Neural cell (in vitro differentiated cells): Measurements from ENCODE around the gene ABCC3. TPM values are rescaled to one million over a fixed set of nuclear protein-coding genes. Genes with fewer than 3 reads are reported as not detected.

Experiments used
- H2AFZ ChIP-seq: fragments of 200-600, 300-800 bp; sonication (generic), shearing (Covaris generic); 2 replicates; pipeline ENCODE4 v1.6.0; 2014; ENCODE audit warnings: low read depth, mild to moderate bottlenecking, antibody characterized with exemption, low read length, moderate library complexity
- H3F3A ChIP-seq: fragments of 200-600 bp; shearing (Covaris generic); 2 replicates; pipeline ENCODE4 v1.6.1; 2016; ENCODE audit warnings: mild to moderate bottlenecking, moderate library complexity, mixed read lengths, antibody characterized with exemption, low read length; ENCODE audit not compliant: insufficient read depth, poor library complexity, severe bottlenecking
- H3K27ac ChIP-seq: fragments of 200-600, 300-800 bp; sonication (generic), shearing (Covaris generic); 2 replicates; pipeline ENCODE4 v1.5.1; 2014; ENCODE audit warnings: mild to moderate bottlenecking, low read length, moderate library complexity
- H3K27me3 ChIP-seq: fragments of 300-800, 200-600 bp; sonication (generic), shearing (Covaris generic); 2 replicates; pipeline ENCODE4 v1.6.0; 2014; ENCODE audit warnings: mild to moderate bottlenecking, low read depth, low read length, moderate library complexity; ENCODE audit not compliant: insufficient read depth
- H3K36me3 ChIP-seq: fragments of 300-800, 200-600 bp; sonication (generic), shearing (Covaris generic); 2 replicates; pipeline ENCODE4 v1.5.1; 2014; ENCODE audit warnings: mild to moderate bottlenecking, antibody characterized with exemption, low read length, moderate library complexity; ENCODE audit not compliant: insufficient read depth
- H3K4me2 ChIP-seq: fragments of 300-800, 200-600 bp; sonication (generic), shearing (Covaris generic); 2 replicates; pipeline ENCODE4 v1.6.0; 2014; ENCODE audit warnings: mild to moderate bottlenecking, low read length
- H3K4me3 ChIP-seq: fragments of 300-800, 200-600 bp; sonication (generic), shearing (Covaris generic); 2 replicates; pipeline ENCODE4 v1.5.1; 2014; ENCODE audit warnings: mild to moderate bottlenecking, low read length, moderate library complexity
- H3K79me2 ChIP-seq: fragments of 200-600 bp; shearing (Covaris generic); replicated peaks from 2 replicates; pipeline ENCODE4 v1.6.0; 2014; ENCODE audit warnings: mild to moderate bottlenecking, low read length, moderate library complexity; ENCODE audit not compliant: insufficient read depth
- H3K9ac ChIP-seq: fragments of 300-800, 200-600 bp; sonication (generic), shearing (Covaris generic); 2 replicates; pipeline ENCODE4 v1.6.1; 2016; ENCODE audit warnings: mild to moderate bottlenecking, low read length, mixed read lengths
- H3K9me2 ChIP-seq: fragments of 200-600 bp; shearing (Covaris generic); 2 replicates; pipeline ENCODE4 v1.6.1; 2016; ENCODE audit warnings: mild to moderate bottlenecking, low read length, mixed read lengths; ENCODE audit not compliant: insufficient read depth
- H3K9me3 ChIP-seq: fragments of 200-600, 300-800 bp; sonication (generic), shearing (Covaris generic); 2 replicates; pipeline ENCODE4 v1.6.1; 2016; ENCODE audit warnings: mild to moderate bottlenecking, mixed run types, low read length, moderate library complexity, mixed read lengths
- H4K20me1 ChIP-seq: fragments of 200-600 bp; shearing (Covaris generic); 2 replicates; pipeline ENCODE4 v1.6.1; 2016; ENCODE audit warnings: mild to moderate bottlenecking, mixed run types; ENCODE audit not compliant: insufficient read depth
- EP300 ChIP-seq: fragments of 450-650 bp; conservative IDR thresholded peaks from 2 replicates; pipeline ENCODE4 v1.6.1; 2014; ENCODE audit warnings: antibody characterized with exemption, mild to moderate bottlenecking, moderate library complexity; ENCODE audit not compliant: poor library complexity, severe bottlenecking
- EZH2 ChIP-seq: fragments of 200-600, 300-800 bp; shearing (Covaris generic), sonication (generic); IDR thresholded peaks from 2 replicates; pipeline ENCODE4 v1.6.1; 2014; ENCODE audit warnings: antibody characterized with exemption, low read length, borderline replicate concordance, mild to moderate bottlenecking; ENCODE audit not compliant: insufficient read depth, poor library complexity, severe bottlenecking
- MXI1 ChIP-seq: fragments of 450-650 bp; conservative IDR thresholded peaks from 2 replicates; pipeline ENCODE4 v1.6.1; 2014; ENCODE audit warnings: antibody characterized with exemption, mild to moderate bottlenecking; ENCODE audit not compliant: poor library complexity, severe bottlenecking
- POLR2AphosphoS5 ChIP-seq: IDR thresholded peaks from 2 replicates; pipeline ENCODE4 v1.6.1; 2012
- RAD21 ChIP-seq: fragments of 450-650 bp; conservative IDR thresholded peaks from 2 replicates; pipeline ENCODE4 v1.6.1; 2014; ENCODE audit warnings: antibody characterized with exemption, mild to moderate bottlenecking, moderate library complexity
- SMC3 ChIP-seq: fragments of 450-650 bp; conservative IDR thresholded peaks from 2 replicates; pipeline ENCODE4 v1.6.1; 2014; ENCODE audit warnings: antibody characterized with exemption, mild to moderate bottlenecking, moderate library complexity; ENCODE audit not compliant: poor library complexity
- TAF1 ChIP-seq: IDR thresholded peaks from 2 replicates; pipeline ENCODE4 v1.6.1; 2012; ENCODE audit warnings: low read depth
- polyA plus RNA-seq: library from polyadenylated mRNA; depleted of rRNA; stranded (reverse); fragments of >200 nt; gene quantifications from 2 replicates; pipeline ENCODE4 v1.2.3, GENCODE V29; 2014
- TF ChIP-seq, protein P1 (sequence below): IDR thresholded peaks from 2 replicates; pipeline ENCODE4 v1.6.1; 2012; ENCODE audit warnings: borderline replicate concordance
- TF ChIP-seq, protein P2 (sequence below): fragments of 450-650 bp; IDR thresholded peaks from 2 replicates; pipeline ENCODE4 v1.5.1; 2014; ENCODE audit warnings: antibody characterized with exemption, mild to moderate bottlenecking, moderate library complexity; ENCODE audit not compliant: poor library complexity, severe bottlenecking

The ABCC3 gene
- polyA plus RNA-seq, 1 donor from 2014 or later = not detected

DNA sequence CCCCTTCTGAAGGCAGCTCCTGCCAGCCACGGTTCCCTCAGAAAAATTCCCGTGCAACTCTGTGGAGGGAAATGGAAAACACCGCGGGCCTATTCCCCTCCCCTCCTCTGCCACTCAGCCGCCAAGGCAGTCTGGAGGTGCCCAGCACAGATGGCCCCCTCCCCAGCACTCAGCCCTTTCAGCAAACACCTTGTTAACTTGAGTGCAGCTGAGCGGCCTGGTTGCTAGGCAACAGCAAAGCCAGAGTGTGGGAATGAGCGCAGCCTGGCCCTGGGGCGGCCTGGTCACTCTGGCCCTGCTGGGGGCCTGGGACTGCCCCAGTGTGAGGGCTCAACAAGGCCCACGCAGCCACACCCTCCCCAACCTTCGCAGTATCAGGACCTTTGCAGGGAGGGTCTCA, 41.4 kb upstream of the ABCC3 start:
- no peaks in the 10 kb centered on the region for H4K20me1 ChIP-seq
- H3K9me2 ChIP-seq = no peaks in the 10 kb centered on the region
- peak overlapping the region; percentile 37 for H3K4me3 ChIP-seq
- H3K27ac ChIP-seq = peak overlapping the region; percentile 70
- H3K36me3 ChIP-seq = no peaks in the 10 kb centered on the region
- peak overlapping the region; percentile 25 for H3K4me2 ChIP-seq
- no peaks in the 10 kb centered on the region for H3K9me3 ChIP-seq
- H2AFZ ChIP-seq = no peak overlapping the region
- no peaks in the 10 kb centered on the region for H3K27me3 ChIP-seq
- TF ChIP-seq EP300 (peak; percentile 32), TAF1 (no peak), POLR2AphosphoS5 (peak; percentile 65), MXI1 (peak; percentile 43)
- no peaks in the 10 kb centered on the region for H3K79me2 ChIP-seq
- no peaks in the 10 kb centered on the region for H3F3A ChIP-seq
- H3K9ac ChIP-seq = peak overlapping the region; percentile 51

DNA sequence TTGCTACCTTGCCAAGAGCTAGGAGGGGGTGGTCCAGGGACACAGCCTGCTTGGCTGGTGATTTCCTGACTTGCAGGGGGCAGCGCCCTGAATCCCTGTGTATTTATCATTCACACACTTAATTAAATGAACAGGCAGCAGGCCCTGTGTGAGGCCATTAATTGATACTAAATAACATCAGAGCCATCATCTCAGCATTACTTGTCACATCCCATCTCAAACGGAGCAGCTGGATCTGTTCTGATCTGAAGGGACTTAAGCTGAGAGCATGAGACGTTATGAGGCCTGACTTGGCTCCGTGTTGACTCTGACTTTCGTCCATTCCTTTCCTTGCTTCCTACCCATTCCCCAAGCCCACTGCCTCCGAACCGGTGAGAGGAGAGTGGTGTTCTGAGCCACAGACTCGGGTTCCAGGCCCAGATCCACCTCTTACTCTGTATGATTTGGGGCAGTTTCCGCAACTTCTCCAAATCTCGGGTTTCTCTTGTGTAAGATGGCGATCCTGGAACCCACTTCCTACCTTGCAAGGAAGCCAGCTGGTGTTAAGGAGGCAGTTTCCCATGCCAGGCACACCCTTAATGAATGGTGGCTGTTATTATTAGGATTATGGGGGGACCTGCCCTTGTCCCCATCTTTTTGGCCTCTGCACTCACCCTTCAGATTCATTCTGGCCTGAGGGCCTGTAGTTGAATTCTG, 40.4 kb upstream of the ABCC3 start:
- no peaks in the 10 kb centered on the region for H3F3A ChIP-seq
- H2AFZ ChIP-seq = no peak overlapping the region
- H3K9ac ChIP-seq = peak overlapping the region; percentile 51
- no peak overlapping the region for H3K4me2 ChIP-seq
- peak overlapping the region; percentile 37 for H3K4me3 ChIP-seq
- no peaks in the 10 kb centered on the region for H3K36me3 ChIP-seq
- no peaks in the 10 kb centered on the region for H4K20me1 ChIP-seq
- no peaks in the 10 kb centered on the region for H3K9me2 ChIP-seq
- H3K9me3 ChIP-seq = no peaks in the 10 kb centered on the region
- no peaks in the 10 kb centered on the region for H3K79me2 ChIP-seq
- H3K27me3 ChIP-seq = no peaks in the 10 kb centered on the region
- TF ChIP-seq, protein P1, sequence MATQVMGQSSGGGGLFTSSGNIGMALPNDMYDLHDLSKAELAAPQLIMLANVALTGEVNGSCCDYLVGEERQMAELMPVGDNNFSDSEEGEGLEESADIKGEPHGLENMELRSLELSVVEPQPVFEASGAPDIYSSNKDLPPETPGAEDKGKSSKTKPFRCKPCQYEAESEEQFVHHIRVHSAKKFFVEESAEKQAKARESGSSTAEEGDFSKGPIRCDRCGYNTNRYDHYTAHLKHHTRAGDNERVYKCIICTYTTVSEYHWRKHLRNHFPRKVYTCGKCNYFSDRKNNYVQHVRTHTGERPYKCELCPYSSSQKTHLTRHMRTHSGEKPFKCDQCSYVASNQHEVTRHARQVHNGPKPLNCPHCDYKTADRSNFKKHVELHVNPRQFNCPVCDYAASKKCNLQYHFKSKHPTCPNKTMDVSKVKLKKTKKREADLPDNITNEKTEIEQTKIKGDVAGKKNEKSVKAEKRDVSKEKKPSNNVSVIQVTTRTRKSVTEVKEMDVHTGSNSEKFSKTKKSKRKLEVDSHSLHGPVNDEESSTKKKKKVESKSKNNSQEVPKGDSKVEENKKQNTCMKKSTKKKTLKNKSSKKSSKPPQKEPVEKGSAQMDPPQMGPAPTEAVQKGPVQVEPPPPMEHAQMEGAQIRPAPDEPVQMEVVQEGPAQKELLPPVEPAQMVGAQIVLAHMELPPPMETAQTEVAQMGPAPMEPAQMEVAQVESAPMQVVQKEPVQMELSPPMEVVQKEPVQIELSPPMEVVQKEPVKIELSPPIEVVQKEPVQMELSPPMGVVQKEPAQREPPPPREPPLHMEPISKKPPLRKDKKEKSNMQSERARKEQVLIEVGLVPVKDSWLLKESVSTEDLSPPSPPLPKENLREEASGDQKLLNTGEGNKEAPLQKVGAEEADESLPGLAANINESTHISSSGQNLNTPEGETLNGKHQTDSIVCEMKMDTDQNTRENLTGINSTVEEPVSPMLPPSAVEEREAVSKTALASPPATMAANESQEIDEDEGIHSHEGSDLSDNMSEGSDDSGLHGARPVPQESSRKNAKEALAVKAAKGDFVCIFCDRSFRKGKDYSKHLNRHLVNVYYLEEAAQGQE = no peak
- no peak for TF ChIP-seq MXI1
- H3K27ac ChIP-seq = peak overlapping the region; percentile 70

DNA sequence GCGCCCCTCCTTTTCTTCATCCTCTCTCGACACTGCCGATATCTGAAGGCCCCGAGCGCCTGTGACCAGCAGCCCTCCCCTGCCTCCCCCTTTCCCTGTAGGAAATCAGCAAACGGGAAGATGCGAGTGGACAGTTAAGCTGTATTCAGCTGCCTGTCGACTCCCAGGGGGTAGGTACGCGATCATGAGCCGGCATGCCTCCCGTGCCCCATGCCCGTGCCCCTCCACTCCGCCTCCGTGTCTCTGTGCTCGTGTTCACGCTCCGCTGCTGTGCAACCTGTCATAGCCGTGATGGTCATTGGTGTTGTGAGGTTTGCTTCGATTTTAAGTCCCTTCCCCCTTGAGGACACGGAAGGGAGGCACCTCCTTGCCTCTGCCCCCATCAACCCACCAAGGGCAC, 39.8 kb upstream of the ABCC3 start:
- no peaks in the 10 kb centered on the region for H3K9me3 ChIP-seq
- no peak overlapping the region for H2AFZ ChIP-seq
- H3K4me2 ChIP-seq = no peak overlapping the region
- H3K27me3 ChIP-seq = no peaks in the 10 kb centered on the region
- H3F3A ChIP-seq = no peaks in the 10 kb centered on the region
- no peaks in the 10 kb centered on the region for H3K36me3 ChIP-seq
- no peaks in the 10 kb centered on the region for H3K79me2 ChIP-seq
- H4K20me1 ChIP-seq = no peaks in the 10 kb centered on the region
- no peak overlapping the region for H3K27ac ChIP-seq
- no peak for TF ChIP-seq EP300
- TF ChIP-seq TAF1 = no peak
- no peak for TF ChIP-seq RAD21
- TF ChIP-seq SMC3 = no peak
- no peak for TF ChIP-seq EZH2
- no peak for TF ChIP-seq MXI1
- TF ChIP-seq, protein P1 = no peak
- no peak for TF ChIP-seq POLR2AphosphoS5
- TF ChIP-seq, protein P2, sequence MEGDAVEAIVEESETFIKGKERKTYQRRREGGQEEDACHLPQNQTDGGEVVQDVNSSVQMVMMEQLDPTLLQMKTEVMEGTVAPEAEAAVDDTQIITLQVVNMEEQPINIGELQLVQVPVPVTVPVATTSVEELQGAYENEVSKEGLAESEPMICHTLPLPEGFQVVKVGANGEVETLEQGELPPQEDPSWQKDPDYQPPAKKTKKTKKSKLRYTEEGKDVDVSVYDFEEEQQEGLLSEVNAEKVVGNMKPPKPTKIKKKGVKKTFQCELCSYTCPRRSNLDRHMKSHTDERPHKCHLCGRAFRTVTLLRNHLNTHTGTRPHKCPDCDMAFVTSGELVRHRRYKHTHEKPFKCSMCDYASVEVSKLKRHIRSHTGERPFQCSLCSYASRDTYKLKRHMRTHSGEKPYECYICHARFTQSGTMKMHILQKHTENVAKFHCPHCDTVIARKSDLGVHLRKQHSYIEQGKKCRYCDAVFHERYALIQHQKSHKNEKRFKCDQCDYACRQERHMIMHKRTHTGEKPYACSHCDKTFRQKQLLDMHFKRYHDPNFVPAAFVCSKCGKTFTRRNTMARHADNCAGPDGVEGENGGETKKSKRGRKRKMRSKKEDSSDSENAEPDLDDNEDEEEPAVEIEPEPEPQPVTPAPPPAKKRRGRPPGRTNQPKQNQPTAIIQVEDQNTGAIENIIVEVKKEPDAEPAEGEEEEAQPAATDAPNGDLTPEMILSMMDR = no peak
- H3K9ac ChIP-seq = peak overlapping the region; percentile 24
- H3K9me2 ChIP-seq = no peaks in the 10 kb centered on the region
- no peak overlapping the region for H3K4me3 ChIP-seq
